Fibroblast of skin of right biceps (primary cell): ENCODE results near the gene ADCY5.

ENCODE experiments used
- DNase-seq: peaks from one replicate; pipeline ENCODE4 v3.0.0-alpha.2; 2013

Gene ADCY5

DNA sequence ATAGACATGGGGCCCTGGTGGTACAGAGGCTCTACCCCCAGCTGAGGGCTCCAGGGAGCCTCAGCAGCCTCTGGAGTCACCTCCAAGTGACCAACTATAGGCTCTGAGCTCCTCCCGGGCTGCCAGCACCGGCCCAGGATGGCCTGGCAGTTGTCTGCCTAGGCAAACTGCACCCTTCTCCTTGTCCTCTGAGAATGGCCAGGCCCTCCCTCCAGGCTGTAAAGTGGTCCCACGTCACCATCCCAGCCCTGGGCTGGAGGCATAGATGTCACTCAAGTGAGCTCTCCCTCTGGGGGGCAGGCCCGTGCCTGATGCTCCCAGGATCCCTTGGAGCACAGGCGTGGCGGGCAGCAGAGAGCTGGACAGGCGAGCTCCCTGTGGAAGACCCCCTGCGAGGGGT, 127.1 kb downstream of the ADCY5 start:
- DNase-seq, result no peak

- no peak for DNase-seq
Measured at GRCh38 chr3:123320221-123320620, 128.7 kb downstream of the ADCY5 start.

- no peak for DNase-seq
Measured at GRCh38 chr3:123319760-123320159, 129.1 kb downstream of the ADCY5 start.

DNA sequence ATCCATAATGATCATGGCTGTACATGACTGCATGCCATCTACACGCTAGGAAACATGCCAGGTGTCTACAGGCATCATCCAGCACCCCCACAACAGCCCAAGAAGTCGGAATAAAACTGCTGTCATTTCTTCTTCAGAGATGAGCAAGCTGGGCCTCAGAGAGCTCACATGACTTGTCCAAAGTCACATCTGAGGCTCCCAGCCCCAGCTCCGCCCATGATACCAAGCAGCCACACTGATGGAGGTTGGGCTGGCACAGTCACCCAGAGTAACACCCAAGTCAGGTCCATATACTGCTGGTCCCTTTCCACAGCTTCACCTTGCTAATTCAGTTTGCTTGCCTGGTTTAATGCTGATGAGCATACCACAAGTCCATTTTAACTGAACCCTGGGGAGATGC, 130.5 kb downstream of the ADCY5 start:
- no peak for DNase-seq

DNA sequence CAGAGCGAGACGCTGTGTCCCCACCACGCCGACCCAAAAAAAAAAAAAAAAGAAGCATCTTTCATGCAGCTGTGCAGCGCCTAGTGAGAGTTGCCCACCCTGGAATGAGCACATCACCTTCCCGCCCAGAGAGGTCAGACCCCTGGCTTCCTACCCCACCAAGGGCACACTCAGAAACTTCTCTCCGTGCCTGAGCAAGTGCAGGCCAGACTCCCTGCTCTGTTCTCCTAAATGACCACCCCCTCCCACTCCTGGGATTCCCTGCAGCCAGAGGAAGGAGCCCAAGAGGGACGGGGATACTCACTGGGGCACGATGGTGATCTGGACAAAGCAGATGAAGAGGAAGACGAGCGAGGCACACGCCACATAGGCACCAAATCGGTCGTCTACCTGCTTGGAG, 131.2 kb downstream of the ADCY5 start:
- DNase-seq, result no peak

GRCh38 chr3:123315271-123315595, 133.7 kb downstream of the ADCY5 start:
- DNase-seq, result no peak

GRCh38 chr3:123314359-123315270, 134.3 kb downstream of the ADCY5 start:
- no peak for DNase-seq

- DNase-seq, result no peak
Measured at GRCh38 chr3:123313889-123314288, 135.0 kb downstream of the ADCY5 start.

- DNase-seq, result no peak
Measured at GRCh38 chr3:123312331-123313265, 136.3 kb downstream of the ADCY5 start.

DNA sequence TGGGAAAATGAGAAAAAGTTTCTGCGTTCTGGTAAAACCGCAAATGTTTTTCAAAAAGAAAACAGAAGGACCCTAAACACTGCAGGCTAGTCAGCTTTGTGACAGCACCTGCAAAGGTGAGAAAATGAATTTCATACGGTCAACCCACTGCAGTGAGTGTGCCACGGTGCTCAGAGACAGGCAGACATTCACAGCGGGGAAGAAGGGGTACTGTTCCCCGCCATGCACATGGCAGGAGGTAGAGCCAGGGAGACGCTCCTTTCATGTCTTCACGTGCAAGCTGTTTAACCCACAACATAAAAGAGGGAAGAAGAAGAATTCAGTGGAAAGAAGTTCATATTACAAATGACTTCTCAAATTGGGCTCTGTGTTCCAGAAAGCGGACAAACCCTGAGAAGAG, 137.7 kb downstream of the ADCY5 start:
- no peak for DNase-seq

DNA sequence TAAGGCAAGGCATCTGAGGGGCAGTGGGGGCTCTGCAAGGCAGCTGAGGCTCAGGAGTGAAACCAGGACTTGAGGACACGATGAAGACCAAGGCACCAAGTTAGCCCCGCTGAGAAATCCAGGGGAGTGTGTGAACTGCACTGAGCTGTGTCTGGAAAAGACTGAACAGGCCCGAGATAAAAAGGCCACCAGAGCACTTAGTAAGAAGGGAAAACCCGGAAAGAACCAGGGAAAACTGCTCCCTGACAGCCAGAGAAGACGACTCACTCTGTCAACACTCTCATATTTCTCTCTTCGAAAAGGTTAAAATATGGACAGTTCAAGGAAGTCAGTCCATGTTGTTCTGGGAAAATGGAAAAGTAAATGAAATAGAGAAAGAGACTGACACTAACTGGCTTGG, 138.1 kb downstream of the ADCY5 start:
- DNase-seq, result no peak

GRCh38 chr3:123310186-123310585, 138.7 kb downstream of the ADCY5 start:
- no peak for DNase-seq

DNA sequence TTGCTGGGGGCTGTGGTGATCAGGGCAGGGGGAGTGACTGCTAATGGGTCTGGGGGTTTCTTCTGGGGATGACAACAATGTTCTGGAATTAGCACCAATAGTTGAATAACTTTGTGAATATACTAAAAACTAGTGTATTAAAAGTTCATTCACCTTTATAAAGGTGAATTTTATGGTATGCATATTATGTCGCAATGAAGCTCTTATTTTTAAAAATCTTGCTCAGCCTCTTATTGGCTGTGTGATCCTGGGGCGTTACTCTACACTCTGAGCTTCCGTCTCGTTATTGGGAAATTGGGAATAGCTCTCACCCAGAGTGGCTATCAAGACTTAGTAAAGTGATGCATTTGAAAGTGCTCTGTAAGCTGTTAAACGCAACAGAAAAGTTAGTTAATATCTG, 141.8 kb downstream of the ADCY5 start:
- DNase-seq, result no peak

DNA sequence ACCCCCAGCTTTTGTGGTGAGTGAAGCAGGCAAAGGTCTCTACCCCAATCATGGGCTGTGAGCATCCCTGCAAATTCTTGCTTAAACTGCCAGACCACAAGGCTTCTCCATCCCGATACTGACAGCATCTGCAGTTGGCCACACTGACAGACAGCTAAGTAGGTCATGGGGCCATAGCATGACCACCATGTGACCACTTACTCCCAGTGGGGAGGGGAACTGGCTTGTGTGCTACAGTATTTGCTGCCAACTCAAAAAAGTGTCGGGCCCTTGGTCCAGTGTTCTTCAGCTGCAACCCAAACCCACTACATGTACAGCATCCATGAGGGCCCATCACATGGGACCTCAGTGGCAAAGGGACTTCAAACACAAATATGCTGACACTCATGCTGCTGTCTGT, 143.7 kb downstream of the ADCY5 start:
- DNase-seq, result no peak

DNA sequence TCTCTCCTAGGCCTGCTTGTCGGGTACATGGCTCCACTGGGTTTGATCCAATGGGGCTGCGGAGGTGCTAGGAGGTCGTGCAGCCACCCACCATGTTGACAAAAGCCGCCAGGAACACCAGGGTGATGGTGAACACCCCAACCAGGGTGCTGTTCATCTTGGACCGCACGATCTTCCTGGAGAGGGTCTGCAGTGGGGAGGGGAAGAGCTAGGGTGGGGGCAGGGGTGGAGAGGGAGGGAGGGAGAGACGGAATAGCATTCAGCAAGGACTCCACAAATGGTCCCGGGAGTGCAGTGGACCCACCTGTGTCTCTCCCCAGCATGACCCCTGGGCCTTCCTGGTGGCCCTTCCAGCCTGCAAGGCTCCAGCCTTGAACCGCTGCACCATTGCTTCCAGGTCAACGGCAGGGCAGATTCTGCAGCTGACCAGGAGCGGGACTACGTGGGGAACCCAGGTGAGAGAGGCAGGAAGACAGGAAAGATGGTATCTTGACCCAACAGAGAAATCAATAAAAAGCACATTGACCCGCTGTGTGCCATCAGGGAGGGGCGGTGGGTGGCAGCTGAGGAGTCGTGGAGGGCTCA, 144.8 kb downstream of the ADCY5 start:
- DNase-seq, result no peak

GRCh38 chr3:123302961-123303360, 145.9 kb downstream of the ADCY5 start:
- DNase-seq, result no peak

DNA sequence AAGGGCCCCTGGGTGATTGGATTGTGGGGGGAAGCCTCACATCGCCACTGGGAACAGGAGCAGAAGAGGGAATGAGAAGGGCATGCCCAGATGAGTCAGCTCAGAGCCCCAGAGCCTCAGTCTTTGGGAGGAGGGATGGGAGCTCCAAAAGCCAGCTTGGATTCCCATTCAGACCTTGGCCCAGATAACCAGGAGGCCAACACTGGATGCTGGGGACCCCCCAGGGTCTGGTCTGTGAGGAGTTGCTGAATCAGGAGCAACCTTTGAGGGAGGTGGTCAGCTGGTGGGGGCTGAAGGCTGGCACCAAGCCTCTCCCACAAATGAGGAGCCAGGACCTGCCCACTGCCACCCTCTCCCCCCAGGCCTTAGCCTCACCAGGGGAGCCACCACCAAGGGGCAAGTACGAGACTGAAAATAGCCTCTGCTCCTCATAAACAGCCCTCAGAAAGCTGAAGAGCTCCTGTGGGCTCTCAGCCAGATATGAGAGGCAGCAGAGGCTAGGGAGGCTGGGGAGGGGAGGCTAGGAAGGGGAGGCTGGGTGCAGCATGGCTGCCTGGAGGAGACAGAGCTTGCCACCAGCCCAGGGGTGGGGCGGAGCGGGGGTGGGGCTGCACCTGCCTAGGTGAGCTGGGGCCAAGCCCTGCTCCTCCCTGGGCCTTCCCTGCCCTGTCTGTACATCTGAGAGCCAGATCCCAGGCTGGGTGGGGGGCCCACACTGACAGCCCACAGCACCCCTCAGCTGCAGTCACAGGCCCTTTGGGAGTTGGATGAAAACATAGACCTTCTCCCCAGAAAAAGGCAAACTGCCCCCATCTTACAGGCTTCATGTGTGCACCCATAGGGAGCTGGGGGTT, 147.3 kb downstream of the ADCY5 start:
- DNase-seq, result no peak

DNA sequence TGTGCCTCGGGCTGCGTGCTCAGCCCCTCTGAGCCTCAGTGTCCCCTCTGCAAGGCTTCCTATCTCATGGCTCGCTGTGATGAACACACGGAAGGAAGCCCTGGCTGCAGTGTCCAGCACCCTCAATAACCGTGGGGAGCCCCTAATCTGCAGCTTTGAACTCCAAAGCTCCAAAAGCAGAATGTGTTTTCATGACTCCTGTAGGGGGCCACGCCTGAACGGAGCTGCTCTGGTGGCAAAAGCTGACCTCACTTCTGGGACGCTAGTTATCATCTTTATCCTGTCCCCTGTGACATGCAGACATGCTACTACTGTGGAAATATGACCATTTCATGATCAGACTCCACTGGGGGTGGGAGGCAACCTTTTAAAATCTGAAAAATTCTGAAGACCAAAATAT, 148.3 kb downstream of the ADCY5 start:
- no peak for DNase-seq

- no peak for DNase-seq
Measured at GRCh38 chr3:123300056-123300455, 148.8 kb downstream of the ADCY5 start.

- no peak for DNase-seq
Measured at GRCh38 chr3:123299581-123299980, 149.3 kb downstream of the ADCY5 start.

DNA sequence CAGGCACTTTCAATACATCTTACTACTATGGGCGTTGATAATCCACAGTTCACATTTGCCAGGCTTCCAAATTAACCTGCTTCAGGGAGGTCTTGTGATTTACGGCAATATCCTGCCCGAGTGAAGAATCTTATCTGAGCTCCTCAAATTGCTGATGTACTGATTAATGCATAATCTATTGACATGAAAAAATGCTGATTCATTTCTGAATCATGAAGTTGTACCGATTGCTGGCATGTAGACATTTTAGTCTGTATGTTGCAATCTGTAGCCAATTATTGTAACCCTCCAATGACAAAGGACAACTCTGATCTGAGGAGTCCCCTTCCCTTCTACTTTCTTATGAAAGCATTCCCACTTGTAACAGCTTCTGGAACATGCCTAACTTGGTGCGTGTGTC, 150.0 kb downstream of the ADCY5 start:
- peak; percentile 37 for DNase-seq

DNA sequence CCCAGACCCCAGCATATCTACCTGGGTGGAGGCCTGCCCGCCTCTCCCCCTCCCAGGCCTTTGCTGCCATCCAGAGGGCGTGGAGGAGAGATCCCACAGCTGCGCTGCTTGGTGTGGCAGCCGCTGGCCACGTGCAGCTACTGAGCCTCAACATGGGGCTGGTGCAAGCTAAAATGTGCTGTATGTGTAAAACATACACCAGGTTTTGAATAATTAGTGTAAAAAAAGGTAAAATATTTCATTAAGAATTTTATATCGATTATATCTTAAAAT, 151.3 kb downstream of the ADCY5 start:
- DNase-seq, result no peak
